ENCODE data around the gene LARGE1.
"Not testable (repeated sequence)": the region's sequence is repeated elsewhere in the genome, so short reads cannot be mapped to it uniquely, and the experiment has no call there.

LARGE1 gene

GRCh38 chr22:33883961-33884808 is 36.1 kb downstream of the LARGE1 start:
- DNase-seq (ENCODE audit: low read depth) = no peak

DNA sequence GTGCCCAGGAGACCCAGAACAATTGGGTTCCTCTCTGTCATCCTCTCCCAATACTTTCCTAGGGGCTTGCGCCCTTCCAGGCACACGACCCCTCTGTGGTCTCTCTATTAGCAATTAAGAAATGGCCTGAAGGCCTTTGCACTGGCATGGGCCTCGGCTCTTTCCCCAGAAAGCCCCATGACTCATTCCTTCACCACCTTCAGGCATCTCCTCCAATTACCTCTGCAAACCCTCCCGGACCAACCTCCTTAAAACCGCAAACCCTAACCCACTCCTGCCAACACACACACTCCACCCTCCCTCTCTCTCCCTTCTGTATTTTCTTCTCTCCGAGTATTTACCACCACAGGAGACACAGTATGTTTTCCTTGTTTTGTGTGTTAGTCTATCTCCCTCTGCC is 36.7 kb downstream of the LARGE1 start:
- no peak for DNase-seq (ENCODE audit: low read depth)

GRCh38 chr22:33882991-33883390 is 37.3 kb downstream of the LARGE1 start:
- no peak for DNase-seq (ENCODE audit: low read depth)

DNA sequence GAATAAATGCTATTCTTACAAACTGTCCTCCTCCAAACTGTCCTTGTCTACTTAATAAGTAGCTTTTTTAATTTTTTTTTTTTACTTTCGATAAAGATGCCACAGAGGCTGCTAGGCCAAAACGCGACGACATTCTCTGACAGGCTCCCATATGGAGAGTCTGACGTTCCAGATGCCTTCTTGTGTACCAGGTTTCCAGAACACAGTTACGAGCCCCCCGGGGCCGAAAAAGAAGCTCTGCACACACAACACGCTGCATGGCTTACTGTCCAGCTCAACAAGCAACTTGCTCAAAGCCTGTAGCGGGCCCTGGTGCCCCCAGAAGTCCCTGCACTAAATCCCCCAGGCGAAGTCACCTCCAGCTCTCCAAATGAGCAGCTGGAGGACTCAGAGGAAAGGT is 39.3 kb downstream of the LARGE1 start:
- no peak for DNase-seq (ENCODE audit: low read depth)

- no peak for DNase-seq (ENCODE audit: low read depth)
These were observed 40.5 kb downstream of the LARGE1 start for GRCh38 chr22:33879796-33880195.

DNA sequence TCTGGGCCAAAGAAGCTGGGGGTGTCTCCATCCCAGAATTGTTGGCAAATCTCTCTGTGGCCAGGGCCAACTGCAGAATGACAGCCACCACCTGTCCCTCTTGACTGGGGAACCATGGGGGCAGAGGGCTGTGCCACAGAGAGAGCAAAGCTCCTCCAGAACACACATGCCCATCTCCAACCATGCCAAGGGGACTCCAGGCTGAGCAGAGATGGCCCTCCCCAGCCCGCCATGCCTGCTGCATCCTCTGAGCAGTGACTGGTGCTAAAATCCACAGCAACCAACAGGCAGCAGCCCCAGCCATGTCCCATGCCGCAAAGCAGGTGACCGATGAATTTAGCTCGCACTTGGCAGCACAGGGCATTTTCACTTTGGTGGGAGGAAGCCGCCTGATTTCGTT is 45.0 kb downstream of the LARGE1 start:
- no peak for DNase-seq (ENCODE audit: low read depth)

GRCh38 chr22:33874206-33874605 is 46.1 kb downstream of the LARGE1 start:
- no peak for DNase-seq (ENCODE audit: low read depth)

DNA sequence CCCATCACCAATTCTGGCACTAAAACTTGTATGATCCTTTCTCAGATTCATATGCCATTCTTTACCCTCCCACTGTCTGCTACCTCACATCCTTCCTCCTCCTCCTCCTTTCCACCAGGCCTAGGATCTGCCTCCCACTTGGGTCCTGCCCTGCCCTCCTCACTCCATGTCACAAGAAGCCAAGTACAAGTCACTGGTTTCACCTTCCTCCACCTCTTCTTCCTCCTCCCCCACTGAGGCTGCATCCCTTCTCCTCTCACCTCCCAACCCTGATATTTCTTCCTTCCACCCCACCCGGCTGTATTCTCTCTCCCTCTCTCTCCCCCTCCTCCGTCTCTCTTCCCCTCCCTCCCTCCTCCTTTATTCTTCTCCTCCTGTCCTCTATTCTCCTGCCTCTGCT is 46.6 kb downstream of the LARGE1 start:
- no peak for DNase-seq (ENCODE audit: low read depth)

DNA sequence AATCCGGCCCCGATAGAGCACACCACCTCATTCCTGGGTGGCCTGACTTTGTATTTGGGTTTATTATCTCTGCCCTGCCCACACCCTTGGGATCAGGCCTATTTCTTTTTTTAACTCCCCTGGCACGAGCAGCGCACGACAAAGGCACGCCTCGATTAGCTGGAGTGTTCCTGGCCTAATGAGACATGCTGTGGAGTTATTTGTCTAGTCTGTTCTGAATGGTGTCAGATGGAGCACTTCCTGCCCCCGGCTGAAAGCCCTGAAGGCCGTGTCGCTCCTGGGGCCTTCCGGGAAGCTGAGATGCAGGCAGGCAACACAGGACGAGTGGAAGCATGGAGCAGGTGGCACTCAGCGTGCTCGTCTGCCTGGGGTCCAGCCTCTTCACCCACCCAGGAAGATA is 47.1 kb downstream of the LARGE1 start:
- DNase-seq (ENCODE audit: low read depth) = no peak

DNA sequence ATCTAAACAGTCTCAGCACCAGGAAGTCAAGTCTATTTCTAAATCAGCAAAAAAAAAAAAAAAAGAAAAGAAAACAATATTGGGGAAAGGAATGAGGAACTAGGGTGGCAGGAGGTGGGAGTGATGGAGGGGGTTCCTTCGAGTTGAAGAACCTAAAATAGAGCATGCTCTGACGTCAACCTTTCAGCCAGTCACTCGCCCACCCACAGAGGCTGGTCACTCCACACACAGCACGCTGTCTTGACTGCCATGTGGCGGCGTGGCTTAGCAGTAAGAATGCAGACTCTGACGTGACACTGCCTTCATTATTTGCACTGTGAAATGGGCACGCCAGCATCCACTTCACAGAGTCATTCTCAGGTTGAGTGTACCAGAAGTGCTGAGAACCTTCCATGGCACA is 48.3 kb downstream of the LARGE1 start:
- no peak for DNase-seq (ENCODE audit: low read depth)

DNA sequence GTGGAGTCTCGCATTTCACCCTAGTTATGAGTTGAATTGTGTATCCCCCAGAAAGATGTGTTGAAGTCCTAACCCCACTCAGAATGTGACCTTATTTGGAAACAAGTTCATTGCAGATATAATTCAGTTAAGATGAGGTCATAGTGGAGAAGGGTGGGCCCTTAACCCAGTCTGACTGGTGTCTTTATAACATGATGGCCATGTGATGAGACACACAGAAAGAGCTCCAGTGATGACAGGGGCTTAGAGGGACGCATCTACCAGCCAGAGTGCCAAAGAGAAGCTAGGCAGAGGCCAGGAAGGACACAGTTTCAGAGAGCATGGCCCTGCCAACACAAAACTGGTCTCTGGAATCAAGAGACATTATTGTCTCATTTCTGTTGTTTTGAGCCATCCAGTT is 50.3 kb downstream of the LARGE1 start:
- no peak for DNase-seq (ENCODE audit: low read depth)

DNA sequence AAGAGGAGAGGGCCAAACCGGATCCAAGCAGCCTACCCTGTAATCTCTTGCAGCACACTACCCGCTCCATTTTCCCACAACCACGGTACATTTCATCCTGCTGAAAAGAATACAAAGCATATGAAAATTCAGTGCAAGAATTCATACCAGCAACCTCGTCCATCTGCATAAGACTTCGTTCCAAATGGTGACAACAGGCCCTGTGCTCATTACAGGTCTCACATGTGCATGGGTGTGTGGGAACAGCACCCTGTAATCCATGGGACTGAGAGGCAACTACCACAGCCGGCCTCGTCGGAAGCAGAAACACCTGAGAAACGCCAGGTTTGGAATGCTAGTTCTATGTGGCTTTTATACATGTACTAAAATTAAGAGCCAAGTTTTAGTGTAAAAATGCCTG is 52.3 kb downstream of the LARGE1 start:
- DNase-seq (ENCODE audit: low read depth) = no peak

DNA sequence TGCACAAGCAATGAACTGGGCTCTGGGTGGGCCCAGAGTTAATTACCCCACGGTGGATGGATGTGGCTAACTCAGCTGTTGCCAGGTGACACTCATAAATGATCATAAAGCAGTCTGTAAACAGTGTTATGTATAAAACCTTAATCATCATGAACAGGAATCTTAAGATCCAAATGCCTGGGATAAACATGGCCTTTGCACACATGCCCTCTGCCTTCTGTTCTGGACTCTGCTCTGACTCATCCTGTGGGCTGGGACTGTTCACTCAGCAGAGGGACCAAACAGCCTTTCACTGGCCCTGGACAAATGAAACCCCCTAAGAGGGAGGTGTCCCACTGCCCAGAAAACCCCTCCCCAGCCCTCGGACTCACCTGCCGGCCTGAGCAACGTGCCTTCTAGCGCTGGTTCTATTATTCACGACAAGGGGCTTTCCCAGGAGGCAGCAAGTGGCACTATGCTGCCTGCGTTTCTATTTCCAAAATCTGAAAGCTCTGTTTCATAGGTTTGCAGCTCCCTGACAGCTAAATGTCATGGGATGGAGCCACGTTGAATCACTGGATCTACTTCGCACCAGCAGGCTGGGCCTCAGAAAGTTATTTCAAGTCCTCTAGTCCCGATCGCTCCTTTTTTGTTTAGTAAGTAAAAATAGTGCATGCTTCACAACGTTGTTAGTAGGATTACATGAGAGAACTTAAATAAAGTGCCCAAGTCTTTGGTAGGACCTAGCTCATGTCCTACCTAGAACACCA is 53.0 kb downstream of the LARGE1 start:
- no peak for DNase-seq (ENCODE audit: low read depth)

DNA sequence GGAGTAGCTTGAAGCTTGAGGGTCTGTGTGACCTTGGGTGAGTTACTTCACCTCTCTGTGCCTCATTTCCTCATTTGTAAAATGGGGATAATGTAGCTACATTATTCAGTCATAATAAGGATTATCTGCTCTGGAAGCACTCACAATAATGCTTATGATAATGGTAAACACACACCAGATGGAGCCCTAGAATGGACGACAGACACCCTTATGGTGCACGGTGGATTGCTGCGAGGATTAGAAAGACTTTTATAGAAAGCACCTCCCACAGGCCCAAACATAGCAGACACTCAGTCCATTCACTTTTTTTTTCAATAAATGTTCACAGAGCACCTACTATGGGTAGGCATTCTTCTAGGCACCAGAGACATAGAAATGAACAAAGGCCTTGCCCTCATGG is 53.8 kb downstream of the LARGE1 start:
- no peak for DNase-seq (ENCODE audit: low read depth)

DNA sequence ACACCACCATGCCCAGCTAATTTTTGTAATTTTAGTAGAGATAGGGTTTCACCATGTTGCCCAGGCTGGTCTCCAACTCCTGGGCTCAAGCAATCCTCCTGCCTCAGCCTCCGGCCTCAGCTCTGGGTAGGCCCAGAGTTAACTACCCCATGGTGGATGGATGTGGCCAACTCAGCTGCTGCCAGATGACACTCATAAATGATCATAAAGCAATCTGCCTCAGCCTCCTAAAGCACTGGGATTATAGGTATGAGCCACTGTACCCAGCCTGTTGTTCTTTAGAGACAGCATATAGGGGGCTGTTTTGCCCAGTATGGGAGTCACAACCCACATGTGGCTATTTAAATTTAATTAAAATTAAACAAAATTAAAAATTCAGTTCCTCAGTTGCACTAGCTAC is 54.3 kb downstream of the LARGE1 start:
- DNase-seq (ENCODE audit: low read depth) = no peak

DNA sequence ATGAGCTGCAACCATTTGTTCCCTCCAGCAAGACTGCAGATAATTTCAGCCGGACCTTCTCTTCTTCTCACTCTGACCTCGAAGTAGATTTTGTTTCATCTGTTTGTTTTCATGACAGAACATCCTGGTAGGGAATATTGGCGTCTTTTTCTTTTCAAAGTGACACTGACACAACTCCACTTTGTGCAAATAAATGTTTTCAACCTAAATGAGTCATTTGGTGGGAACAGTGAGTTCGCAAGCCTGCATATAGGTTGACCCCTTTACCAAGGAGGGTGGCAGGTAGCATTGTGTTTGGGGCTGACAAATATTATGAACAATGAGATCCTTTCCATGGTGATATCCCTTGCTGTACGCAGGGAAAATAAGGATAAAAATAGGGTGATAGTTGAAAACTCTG is 55.0 kb downstream of the LARGE1 start:
- no peak for DNase-seq (ENCODE audit: low read depth)

- no peak for DNase-seq (ENCODE audit: low read depth)
These were observed 55.5 kb downstream of the LARGE1 start for GRCh38 chr22:33864723-33865130.

- no peak for DNase-seq (ENCODE audit: low read depth)
These were observed 58.9 kb downstream of the LARGE1 start for GRCh38 chr22:33861216-33861875.

DNA sequence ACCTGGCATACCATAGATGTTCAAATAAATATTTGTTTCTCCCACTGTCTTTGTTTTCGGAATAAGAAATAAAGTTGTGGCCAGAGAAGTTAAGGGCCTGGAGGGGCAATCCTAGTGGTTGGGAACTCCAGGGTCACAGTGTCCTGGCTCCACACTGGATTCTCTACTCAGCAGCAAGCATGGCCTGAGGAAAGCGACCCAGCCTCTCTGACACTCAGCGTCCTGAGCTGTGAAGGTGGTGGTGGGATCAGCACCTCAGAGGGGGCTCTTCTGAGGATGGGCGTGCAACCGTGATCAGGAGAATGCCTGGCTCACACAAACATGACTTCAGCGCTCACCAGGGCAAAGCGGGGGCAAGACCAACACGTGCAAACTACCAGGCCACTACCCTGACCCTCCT is 59.9 kb downstream of the LARGE1 start:
- no peak for DNase-seq (ENCODE audit: low read depth)

- no peak for DNase-seq (ENCODE audit: low read depth)
These were observed 61.0 kb downstream of the LARGE1 start for GRCh38 chr22:33859311-33859710.

- DNase-seq (ENCODE audit: low read depth) = not testable (repeated sequence)
These were observed 61.6 kb downstream of the LARGE1 start for GRCh38 chr22:33858653-33859052.

DNA sequence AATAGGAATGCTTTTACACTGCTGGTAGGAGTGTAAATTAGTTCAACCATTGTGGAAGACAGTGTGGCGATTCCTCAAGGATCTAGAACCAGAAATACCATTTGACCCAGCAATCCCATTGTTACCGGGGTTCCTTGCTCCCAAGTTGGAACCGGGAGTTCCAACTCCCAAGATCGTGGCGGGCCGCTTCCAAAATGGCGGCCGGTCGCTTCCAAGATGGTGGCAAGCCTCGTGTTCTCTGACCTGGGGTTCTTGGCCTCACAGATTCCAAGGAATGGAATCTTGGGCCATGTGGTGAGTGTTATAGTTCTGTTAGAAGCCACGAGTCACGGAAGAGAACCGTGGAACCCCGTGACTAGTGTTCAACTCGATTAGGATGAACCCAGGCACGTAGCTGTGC is 62.5 kb downstream of the LARGE1 start:
- not testable (repeated sequence) for DNase-seq (ENCODE audit: low read depth)

DNA sequence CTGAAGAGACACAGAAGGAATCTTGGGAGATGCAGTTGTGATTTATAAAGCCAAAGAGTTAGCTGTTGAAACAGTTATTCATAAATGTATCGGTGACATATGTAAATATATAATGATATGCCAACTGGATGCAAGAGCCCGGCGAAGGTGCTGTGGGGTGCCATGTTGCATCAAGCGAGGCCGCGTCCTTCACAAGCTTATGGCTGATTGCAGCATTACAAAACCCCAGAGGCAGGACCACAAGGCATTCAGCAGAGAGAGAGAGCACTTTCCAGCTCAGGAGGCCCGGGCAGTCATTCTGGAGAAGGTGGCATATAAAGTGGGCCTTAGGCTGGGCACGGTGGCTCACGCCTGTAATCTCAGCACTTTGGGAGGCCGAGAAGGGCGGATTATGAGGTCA is 65.6 kb downstream of the LARGE1 start:
- DNase-seq (ENCODE audit: low read depth) = no peak

Measured in stimulated activated CD8-positive, alpha-beta memory T cell treated with anti-CD3 and anti-CD28 coated beads, Interleukin-15, amount 100 ng/mL, for 24 hours (primary cell).